ENCODE results near the gene NBEAL2. TPM values are rescaled to one million over a fixed set of nuclear protein-coding genes. Genes with fewer than 3 reads are reported as not detected.

Gene NBEAL2
- total RNA-seq, 1 experiment from 2014 or later: 168 TPM

- no peak for DNase-seq (ENCODE audit: low spot score)
These were observed 20.8 kb downstream of the NBEAL2 start for GRCh38 chr3:47000198-47000815.

DNA sequence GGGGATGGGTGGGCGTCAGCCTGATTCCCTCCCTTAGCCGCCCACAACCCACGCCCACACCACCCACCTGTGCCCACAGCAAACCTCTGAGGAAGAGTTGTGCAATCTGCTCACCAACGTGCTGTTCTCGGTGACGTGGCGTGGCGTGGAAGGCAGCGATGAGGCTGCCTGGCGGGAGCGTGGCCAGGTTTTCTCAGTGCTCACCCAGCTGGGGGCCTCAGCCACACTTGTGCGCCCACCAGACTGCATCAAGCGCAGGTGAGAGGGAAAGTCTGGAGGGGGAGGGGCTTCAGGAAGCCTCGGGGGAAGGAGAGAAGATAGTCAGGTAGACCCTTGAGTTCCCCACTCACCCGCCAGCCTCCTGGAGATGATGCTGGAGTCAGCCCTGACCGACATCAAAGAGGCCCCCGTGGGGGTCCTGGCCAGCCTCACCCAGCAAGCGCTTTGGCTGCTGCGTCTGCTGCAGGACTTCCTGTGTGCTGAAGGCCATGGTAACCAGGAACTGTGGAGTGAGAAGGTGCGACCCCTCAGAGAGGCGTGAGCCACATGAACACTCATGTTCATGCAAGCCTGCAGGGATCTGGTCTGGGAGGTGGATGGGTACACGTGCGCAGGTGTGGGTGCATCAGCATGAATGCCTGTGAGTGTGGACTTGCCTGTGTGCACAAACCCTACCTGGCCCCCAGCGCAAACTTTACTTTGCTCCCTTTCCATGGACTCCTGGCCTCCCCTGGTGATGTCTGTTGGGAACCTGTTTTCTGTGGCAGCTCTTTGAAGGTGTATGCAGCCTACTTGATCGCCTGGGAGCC, 21.7 kb downstream of the NBEAL2 start:
- DNase-seq (ENCODE audit: low spot score): no peak

GRCh38 chr3:47001731-47002170, 22.3 kb downstream of the NBEAL2 start:
- DNase-seq (ENCODE audit: low spot score): no peak

- no peak for DNase-seq (ENCODE audit: low spot score)
These were observed 22.9 kb downstream of the NBEAL2 start for GRCh38 chr3:47002171-47003055.

GRCh38 chr3:47003056-47003410, 23.6 kb downstream of the NBEAL2 start:
- DNase-seq (ENCODE audit: low spot score): no peak

DNA sequence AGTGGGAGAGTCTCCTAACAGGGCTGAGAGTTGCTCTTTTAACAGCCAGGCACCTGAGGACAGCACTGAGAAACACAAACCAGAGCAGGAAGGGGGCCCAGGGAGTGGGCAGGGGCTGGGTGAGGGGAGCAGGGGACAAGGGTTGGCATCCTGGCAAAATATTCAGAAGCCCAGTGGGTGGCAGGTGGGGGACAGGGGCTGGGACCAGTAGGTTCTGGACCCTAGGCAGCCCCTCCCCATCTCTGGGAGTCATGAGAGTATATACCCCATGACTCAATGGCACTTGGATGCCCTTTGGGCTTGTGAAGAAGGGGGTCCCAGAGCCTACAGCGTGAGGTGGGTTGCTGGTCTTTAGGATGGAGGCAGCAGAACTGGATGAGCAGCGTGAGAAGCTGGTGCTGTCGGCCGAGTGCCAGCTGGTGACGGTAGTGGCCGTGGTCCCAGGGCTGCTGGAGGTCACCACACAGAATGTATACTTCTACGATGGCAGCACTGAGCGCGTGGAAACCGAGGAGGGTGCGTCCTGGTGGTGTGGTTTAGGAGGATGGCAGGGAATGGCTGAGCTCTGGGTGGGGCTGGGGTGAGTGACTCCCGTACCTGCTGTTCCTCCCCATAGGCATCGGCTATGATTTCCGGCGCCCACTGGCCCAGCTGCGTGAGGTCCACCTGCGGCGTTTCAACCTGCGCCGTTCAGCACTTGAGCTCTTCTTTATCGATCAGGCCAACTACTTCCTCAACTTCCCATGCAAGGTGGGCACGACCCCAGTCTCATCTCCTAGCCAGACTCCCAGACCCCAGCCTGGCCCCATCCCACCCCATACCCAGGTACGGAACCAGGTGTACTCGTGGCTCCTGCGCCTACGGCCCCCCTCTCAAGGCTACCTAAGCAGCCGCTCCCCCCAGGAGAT, 24.2 kb downstream of the NBEAL2 start:
- DNase-seq (ENCODE audit: low spot score): no peak

DNA sequence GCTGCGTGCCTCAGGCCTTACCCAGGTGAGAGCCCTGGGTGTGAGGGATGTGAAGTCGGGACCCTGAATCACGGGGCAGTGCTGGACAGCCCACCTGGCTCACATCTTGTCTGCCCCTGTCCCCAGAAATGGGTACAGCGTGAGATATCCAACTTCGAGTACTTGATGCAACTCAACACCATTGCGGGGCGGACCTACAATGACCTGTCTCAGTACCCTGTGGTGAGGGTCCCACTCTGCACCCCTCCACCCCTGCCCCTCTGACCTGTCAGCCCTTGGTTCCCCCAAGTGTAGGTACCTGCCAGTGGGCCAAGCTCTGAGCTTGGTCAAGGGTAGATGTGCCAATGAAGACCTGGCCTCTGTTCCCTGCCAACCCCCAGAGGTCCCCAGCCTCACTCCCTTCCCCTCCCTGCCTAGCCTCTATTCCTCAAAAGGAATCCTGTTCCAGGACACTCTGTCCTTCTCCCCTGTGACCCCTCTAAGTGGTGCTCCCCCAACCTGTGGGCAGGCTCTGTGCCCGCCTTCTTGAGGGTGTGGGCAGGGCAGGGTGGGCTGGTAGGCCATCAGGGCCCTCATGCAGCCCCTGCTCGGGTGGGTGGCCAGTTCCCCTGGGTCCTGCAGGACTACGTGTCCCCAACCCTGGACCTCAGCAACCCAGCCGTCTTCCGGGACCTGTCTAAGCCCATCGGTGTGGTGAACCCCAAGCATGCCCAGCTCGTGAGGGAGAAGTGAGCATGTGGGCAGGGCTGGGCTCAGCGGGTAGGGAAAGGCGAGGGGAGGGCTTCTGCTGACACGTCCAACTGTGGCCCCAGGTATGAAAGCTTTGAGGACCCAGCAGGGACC, 25.1 kb downstream of the NBEAL2 start:
- DNase-seq (ENCODE audit: low spot score): no peak

- no peak for DNase-seq (ENCODE audit: low spot score)
These were observed 26.0 kb downstream of the NBEAL2 start for GRCh38 chr3:47005212-47006144.

- no peak for DNase-seq (ENCODE audit: low spot score)
These were observed 26.7 kb downstream of the NBEAL2 start for GRCh38 chr3:47006145-47006651.

DNA sequence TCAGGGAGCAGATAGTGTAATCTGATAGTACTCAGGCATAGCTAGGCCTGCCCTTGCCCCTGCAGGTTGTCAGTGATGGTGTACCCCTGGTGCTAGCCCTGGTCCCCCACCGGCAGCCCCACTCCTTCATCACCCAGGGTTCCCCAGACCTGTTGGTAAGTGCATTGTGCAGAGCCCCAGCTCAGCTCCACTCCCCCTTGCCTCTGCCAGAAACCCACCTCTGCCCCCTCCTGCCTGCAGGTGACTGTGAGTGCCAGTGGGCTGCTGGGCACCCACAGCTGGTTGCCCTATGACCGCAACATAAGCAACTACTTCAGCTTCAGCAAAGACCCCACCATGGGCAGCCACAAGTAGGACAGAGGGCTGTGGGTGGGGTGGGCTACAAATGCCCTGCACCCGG, 27.5 kb downstream of the NBEAL2 start:
- no peak for DNase-seq (ENCODE audit: low spot score)

DNA sequence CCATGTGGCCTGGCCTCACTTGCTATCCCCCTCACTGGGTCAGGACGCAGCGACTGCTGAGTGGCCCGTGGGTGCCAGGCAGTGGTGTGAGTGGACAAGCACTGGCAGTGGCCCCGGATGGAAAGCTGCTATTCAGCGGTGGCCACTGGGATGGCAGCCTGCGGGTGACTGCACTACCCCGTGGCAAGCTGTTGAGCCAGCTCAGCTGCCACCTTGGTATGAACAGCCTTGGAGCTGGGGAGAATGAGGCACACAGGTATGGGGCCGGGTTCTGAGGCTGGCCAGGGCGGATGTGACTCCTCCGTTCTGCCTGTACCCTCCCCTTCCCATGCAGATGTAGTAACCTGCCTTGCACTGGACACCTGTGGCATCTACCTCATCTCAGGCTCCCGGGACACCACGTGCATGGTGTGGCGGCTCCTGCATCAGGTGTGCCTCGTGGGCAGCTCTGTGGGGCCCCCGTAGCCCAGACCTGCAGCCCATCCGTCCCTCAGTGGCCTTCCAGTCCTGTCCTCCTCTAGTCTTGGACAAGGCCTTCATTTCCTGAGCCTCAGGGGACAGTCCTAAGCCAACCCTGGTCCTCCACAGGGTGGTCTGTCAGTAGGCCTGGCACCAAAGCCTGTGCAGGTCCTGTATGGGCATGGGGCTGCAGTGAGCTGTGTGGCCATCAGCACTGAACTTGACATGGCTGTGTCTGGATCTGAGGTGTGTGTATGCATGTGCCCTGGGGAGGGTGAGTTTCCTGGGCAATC, 28.2 kb downstream of the NBEAL2 start:
- no peak for DNase-seq (ENCODE audit: low spot score)

GRCh38 chr3:47008234-47008796, 28.8 kb downstream of the NBEAL2 start:
- DNase-seq (ENCODE audit: low spot score): no peak

DNA sequence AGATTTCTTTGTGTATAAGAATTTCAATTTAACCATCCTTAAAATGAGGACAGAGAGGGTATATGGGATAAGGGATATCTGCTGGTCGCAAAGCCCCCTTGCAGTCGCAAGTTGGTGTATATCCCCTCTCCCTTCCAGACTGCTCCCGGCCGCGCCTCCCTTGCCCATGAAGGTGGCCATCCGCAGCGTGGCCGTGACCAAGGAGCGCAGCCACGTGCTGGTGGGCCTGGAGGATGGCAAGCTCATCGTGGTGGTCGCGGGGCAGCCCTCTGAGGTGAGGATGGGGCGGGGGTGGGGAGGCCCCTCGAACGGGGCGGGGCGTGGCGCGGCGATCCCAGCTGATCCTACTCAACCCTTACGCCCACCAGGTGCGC, 29.4 kb downstream of the NBEAL2 start:
- DNase-seq (ENCODE audit: low spot score): no peak

DNA sequence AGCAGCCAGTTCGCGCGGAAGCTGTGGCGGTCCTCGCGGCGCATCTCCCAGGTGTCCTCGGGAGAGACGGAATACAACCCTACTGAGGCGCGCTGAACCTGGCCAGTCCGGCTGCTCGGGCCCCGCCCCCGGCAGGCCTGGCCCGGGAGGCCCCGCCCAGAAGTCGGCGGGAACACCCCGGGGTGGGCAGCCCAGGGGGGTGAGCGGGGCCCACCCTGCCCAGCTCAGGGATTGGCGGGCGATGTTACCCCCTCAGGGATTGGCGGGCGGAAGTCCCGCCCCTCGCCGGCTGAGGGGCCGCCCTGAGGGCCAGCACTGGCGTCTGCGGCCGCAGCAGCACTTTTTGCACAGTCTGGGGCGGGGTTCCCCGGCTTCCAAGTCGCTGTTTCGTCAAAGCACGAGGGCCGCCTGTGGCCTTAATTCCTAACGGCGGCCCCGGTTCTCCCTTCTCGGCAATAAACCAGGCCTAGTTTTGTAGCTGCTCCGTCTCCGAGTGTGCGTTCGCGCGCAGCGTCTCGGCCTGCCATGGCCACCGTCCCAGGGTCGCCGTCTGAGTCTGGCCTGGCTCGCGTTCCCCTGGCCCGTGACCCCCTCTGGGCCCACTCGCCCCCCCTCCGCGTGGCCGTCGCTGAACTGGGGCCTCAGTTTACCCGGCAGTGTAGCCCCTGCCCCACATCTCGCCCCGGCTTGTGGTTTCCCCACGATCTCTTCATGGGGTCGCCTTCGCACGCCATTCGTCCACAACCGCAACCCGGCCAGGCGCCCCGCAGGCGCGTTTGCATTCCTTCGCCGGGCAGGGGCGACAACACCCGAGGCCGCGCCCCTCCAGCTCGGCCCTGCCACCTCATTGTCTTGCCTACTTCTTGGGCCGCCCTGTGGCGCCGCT, 30.0 kb downstream of the NBEAL2 start:
- DNase-seq (ENCODE audit: low spot score): no peak

DNA sequence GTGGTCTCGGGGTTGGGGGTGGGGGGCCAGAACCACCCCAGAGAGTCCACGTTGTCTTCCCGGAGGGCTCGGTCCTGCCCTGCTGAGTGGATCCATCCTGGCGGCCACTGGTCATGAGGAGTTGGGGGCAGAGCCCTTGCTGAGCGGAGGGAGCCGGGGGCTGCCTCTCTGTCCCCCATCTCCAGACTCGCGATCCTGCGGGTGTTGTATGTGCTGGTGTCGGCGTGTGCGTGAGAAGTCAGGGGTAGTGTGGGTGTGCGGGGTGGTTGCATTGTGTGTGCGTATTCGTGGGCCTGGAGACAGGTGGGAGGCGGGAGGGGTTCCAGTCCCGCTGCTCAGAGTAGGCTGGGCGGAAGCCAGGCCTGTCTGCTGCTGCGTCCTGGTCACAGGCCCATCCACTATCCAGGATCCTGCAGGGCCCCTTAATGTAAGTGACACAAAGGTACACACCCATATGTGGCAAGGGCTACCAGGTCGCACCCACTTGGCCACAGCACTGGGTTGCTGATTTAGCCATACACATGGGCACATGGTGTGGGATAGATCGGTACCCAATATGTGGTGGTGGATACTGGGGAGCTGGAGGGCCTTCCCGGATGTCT, 30.7 kb downstream of the NBEAL2 start:
- DNase-seq (ENCODE audit: low spot score): no peak

DNA sequence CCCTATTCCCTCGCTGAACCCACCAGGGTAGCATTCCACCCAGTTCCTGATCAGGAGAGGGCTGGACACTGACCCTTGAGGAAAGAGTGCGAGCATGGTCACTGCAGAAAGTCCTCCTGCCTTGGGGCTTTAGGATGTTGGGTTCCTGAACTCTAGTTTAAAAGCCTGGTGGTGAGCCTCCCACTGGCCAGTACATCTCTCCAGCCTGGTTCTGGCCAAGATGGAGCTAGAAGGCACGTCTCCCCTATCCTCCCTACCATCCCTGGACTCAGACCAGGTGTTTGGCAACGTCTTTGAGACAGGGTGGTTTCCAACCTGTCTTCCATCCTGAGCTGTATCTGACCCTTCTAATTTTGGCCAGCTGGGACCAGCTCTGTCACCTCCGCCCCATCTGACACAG, 31.4 kb downstream of the NBEAL2 start:
- no peak for DNase-seq (ENCODE audit: low spot score)
